ENCODE measurements around the gene ANXA5. TPM values are rescaled to one million over a fixed set of nuclear protein-coding genes. Genes with fewer than 3 reads are reported as not detected.

The ANXA5 gene
- polyA plus RNA-seq, 10 donors, result 343 to 426 (median 386) TPM

DNA sequence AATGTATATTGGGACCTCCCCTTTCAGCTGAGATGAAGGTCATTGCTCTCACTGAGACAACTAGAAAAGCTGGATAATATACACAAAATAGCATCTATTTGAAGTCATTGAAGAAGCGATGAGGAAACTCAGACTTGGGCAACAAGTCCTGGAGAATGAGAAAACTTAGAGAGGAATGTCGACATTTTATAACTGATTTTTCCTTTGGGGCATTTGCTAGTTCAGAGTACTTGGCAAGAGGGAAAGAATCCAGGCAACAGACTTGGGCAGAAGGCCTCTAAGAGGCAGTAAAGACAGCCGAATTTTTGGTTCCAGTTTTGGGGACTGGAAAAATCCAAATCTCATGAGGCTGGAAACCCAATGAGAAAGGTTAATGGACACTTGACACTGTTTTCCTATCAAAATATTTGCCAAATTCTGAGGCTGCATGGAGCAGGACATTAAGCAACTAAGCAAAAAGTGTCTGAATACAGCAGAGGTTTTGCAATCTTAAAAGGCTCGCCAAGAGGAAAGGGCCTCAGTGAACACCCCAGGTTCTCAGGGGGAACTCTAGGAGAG lies 21.0 kb upstream of the ANXA5 start:
- DNase-seq, result peak in 1 of 3 donors; percentile 45

DNA sequence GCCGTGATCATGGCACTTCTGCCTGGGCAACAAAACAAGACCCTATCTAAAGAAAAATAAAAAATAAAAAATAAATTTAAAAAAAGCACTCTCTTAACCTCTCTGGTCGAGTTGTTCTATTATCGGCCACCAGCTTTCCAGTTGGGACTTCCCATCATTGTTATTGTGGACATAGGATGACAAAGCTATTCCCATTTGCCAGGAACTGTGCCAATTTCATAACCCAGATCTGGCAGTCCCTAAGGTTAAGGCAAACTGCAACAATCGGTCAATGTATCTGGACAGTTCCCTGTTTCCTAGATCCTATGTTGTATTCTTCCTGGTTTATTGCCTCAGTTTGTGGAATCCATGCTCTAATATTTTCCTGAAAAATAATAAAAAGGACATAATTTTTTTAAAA lies 17.8 kb upstream of the ANXA5 start:
- no peak for DNase-seq

DNA sequence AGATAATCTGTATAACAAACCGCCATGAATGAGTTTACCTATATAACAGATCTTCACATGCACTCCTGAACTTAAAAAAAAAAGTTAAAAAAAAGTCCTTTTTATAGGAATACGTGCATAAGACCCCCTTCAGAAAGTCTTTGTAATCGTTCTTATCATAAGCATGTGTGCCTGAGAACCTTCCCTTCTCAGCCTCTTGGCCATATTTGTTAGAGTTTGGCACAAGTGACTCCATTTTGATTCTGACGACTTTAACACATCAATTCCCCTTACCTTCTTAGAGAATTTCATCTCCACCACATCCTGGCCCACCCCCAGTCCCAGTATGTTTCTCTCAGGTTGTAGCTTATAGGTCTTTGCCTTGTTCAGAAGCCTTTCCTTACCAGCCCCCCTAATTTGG lies 16.0 kb upstream of the ANXA5 start:
- DNase-seq, result no peak

DNA sequence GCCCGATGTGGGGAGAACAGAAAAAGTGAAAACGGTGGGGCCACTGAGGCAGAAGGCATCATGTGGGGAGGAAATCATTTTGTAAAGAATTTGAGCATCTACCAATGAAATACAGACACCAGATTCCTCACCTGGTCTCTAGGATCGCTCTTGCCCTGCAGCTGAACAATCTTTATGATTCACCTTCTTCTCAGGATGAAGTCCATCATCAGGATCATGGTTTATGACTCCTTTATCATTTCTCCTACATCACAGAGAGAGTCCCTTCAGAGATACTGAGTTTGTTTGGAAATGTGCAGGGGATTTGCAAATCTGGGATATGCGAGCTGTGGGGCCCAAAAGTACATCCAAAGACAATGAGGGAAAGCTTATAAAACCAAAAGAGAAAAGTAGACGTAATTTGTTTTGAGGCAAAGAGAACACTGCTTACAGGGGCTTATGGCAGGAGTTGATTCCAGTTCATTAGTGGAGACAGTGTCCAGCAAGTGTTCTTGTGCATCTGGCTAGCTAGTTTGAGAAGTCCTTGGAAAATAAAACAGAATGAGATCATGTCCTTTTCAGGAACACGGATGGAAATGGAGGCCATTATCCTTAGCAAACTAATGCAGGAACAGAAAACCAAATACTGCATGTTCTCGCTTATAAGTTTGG lies 15.3 kb upstream of the ANXA5 start:
- peak in 1 of 3 donors; percentile 70 for DNase-seq

DNA sequence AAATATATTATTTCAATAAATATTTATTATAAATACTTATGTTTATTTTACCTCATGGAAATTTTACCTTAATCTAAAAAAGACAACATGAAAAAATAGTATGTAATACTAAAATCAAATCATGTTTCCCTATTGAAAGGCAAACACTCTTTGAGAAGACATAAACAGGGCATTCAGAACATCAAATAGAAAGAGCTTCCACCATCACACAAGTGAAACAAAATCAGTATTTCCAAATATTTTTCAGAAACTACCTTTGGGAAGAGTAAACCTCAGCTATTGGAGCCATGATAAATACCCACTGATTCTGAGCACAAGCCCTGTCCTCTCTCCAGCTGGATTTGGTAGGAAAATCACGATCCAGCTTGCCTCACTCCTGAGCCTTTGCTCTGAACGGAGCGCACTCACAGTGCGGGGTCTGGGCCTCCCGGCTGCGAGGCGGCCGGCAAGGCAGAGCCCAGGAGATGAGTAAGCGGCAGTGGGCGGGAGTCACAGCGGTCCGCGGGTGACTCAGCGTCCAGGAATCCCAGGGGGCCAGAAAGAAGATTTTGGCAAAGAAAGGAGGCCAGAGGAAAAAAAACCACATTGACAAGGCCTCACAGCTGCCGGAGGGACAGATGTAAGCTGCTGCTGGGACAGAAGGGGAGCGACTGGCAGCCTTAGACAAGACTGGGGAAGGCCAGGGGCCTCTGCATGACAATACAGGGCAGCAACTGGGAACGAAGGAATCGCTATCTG lies 14.7 kb upstream of the ANXA5 start:
- peak; percentile 87 to 95 (median 94) for DNase-seq

GRCh38 chr4:121709766-121710405 lies 13.1 kb upstream of the ANXA5 start:
- no peak for DNase-seq

DNA sequence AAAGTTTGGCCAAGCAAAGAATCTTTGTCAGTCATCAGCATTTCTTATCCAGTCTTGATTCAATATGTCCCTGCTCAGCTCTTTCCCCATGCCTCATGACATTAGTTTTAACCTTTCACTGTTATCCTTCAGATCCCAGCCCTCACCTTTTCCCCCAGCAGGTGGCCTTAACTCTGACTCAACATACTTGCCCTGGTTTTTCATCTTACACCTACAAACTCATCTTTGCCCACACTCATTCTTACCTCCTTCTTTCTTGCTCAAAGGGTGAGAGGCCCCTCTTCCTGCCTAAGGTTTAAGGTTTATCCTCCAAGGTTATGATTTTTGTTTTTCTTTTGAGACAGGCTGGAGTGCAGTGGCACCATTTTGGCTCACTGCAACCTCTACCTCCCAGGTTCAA lies 10.6 kb upstream of the ANXA5 start:
- DNase-seq, result no peak

- DNase-seq, result peak in 1 of 3 donors; percentile 89
Measured at GRCh38 chr4:121706595-121707021, 9.8 kb upstream of the ANXA5 start.

DNA sequence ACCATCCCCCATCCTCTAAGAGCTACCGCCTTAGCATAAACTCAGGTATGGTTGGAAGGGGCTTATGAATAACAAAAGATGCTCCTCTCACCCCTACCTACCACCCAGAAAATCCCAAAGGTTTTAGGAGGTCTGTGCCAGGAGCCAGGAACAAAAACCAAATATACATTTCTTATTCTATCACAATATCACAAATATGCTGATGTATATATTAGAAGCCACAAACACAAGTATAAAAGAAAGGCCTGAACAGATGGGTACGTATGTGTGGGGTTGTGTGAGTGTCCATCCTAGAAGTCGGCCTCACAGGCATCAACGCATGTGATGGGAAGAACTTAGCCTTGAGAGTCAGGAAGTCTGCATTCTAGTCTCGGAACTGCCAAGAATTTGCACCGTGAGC lies 8.7 kb upstream of the ANXA5 start:
- DNase-seq, result no peak

DNA sequence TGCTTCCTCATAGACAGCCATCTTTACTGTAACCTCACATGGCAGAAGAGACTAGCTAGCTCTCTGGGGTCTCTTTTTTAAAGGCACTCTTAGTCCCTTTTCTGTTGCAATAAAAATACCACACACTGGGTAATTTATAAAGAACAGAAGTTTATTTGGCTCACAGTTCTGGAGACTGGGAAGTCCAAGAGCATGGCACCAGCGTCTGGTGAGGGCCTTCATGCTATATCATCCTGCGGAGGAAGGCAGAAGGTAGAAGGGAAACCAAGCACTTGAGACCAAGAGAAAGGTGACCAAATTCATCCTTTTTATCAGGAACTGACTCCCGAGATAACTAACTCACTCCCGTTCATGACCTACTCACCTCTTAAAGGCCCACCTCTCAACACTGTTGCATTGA lies 5.4 kb upstream of the ANXA5 start:
- no peak for DNase-seq

GRCh38 chr4:121701263-121701662 lies 4.5 kb upstream of the ANXA5 start:
- DNase-seq, result no peak

GRCh38 chr4:121698236-121698671 lies 1.5 kb upstream of the ANXA5 start:
- no peak for DNase-seq

DNA sequence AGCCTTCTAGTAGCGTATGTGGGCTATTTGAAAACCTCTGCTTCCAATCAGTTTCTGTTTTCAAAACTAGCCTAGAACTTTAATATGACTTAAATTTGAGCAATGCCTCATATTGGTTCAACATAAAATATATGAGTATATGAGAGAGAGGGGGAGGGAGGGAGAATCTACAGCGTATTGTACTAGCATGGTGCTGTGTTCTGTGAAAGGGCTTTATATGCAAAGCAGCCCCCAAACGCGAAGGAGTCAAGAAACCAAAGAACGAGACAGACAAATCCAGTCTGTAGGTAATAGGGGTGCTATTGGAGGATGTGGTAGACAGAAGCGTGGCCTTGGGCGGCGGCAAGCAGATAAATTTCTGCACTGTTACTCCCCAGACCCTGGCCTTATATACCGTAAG lies 784 bp upstream of the ANXA5 start:
- no peak for DNase-seq

DNA sequence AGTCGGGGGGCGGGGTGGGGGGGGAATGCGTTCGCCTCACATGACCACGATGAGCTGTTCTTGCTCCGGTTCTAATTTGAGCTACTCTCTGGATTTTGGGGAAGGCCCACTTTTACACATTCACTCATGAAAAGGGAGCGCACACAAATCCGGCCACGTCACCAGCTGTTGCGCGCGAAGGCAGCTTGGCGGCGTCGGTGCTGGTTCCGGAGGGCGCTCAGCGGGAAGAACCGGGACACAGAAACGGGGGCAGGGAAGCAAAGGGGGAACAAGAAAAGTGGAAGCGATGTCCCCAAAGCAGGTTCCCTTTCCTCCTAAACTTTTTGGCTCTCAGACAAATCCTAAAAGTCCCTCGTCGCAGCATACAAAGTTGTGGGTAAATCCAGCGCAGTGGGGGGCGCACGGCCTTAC lies 605 bp downstream of the ANXA5 start:
- peak; percentile 83 to 93 (median 87) for DNase-seq

DNA sequence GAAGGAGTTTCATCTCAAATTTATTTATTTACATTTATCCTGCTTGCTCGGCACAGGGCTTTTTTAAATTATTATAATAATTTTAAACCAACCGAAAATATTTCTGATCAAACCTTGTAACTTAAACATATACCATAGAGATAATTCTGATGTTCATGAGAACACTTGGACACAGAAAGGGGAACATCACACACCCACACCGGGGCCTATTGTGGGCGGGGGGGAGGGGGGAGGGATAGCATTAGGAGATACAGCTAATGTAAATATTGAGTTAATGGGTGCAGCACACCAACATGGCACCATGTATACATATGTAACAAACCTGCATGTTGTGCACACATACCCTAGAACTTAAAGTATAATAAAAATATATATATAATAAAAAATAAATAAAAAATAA lies 2.9 kb downstream of the ANXA5 start:
- DNase-seq, result no peak

DNA sequence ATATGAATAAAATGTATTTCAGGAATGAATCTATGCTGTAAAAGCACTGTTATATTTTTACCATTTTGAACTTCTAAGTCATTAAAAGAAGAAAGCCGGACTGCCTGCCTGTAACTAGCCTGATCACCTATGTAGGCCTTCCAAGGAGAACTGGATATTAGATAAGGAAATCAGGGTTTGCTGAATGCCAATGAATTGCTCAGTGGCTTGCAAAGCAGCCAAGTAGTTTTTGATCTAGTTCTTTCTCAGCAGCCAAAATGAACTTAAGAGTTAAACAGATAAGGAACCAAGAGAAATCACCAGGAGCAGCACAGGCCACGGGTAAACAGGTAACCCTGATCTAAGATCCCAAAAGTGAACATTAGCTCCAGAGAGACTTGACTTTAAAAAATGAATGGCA lies 3.3 kb downstream of the ANXA5 start:
- no peak for DNase-seq

- DNase-seq, result no peak
Measured at GRCh38 chr4:121692261-121692660, 4.5 kb downstream of the ANXA5 start.

- no peak for DNase-seq
Measured at GRCh38 chr4:121690001-121690400, 6.8 kb downstream of the ANXA5 start.

DNA sequence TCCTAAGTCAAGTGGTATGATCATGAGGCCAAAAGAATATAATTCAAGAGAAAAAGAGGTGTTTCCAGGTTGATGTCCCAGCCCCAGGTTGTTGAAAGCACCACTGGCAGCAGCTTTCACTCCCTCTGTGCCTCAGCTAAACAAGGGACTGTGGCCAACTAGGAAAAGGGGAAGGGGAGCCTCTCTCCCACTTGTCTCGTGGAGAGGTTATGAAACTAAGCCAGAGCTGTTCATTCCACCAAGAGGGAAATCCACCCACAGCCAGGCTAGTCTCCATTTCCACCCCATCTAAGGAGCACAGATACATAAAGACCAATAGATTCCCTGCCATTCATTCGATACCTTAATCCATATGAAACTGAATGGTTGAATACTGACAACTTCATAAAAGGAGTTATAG lies 8.1 kb downstream of the ANXA5 start:
- no peak for DNase-seq

DNA sequence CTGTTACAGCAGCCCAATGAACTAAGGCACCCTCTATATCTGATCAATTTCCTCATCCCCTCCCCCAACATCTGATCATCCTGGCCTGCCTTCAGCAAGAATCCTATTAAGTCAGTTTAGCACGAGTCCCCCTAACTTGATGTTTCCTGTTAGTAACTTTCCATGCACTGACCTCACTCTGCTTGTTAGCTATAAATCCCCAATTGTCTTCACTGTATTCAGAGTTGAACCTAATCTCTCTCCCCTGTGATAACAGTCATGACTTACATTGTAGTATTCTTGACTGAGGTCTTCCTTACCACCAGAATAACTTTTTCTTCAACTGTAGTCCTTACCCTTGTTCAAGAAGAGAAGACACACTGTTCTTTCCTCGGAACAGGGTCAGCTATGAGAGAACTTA lies 8.5 kb downstream of the ANXA5 start:
- DNase-seq, result no peak

- DNase-seq, result no peak
Measured at GRCh38 chr4:121686255-121686654, 10.5 kb downstream of the ANXA5 start.

GRCh38 chr4:121685257-121685656 lies 11.5 kb downstream of the ANXA5 start:
- no peak for DNase-seq

DNA sequence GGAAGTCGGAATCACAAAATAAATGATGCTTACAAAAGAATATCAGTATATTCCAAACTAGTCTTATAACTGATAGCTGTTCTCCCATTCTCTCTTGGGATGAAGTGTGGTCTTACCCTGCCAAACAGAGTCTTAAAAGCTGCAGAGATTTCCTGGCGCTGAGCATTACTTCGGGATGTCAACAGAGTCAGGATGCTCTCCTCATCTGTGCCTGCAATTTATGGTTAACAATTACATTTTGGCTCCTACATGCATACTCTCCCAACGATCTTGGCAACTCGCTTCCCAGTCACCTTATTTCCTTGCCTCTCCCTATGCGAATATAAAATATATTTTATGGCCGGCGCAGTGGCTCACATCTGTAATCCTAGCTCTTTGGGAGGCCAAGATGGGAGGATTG lies 12.2 kb downstream of the ANXA5 start:
- DNase-seq, result peak in 2 of 3 donors; percentile 44 to 89

Data from muscle of back (tissue), 11 donors.